ENCODE data around the gene LMNTD2. TPM values are rescaled to one million over a fixed set of nuclear protein-coding genes. Genes with fewer than 3 reads are reported as not detected.
A peak's percentile ranks its signal among the peaks of the same experiment; 100 is the strongest.

The LMNTD2 gene, protein sequence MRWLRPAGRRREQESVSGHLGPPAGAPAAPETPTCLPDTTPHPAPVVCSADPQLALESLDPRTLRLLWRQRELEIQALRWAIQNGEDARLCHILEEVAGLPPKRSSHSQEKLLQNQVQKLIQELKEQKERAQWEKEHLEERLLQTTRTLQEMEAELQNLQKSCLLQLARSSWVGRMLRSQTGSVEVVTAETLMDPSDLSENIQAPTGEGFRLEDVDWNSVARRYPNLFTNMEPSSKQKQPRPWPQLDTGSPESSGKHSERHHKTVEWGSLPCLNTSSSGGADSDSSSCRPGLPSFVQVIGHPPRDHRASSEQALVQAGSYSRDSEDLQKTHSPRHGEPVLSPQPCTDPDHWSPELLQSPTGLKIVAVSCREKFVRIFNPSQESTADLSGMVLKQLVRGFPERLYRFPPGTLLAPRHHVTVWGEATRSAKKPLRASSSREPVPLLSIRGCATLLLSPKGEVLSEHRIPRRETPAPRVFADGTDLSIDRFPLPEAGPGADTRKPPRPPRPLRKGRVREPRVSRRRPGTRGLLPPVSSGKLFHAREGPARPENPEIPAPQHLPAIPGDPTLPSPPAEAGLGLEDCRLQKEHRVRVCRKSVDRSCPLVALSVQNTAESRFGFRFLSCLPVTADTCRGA
- total RNA-seq: 1 to 10 TPM in 3 of 4 donors, under 1 TPM in 1; 0.95 to 5.5 (median 1.7) TPM

DNA sequence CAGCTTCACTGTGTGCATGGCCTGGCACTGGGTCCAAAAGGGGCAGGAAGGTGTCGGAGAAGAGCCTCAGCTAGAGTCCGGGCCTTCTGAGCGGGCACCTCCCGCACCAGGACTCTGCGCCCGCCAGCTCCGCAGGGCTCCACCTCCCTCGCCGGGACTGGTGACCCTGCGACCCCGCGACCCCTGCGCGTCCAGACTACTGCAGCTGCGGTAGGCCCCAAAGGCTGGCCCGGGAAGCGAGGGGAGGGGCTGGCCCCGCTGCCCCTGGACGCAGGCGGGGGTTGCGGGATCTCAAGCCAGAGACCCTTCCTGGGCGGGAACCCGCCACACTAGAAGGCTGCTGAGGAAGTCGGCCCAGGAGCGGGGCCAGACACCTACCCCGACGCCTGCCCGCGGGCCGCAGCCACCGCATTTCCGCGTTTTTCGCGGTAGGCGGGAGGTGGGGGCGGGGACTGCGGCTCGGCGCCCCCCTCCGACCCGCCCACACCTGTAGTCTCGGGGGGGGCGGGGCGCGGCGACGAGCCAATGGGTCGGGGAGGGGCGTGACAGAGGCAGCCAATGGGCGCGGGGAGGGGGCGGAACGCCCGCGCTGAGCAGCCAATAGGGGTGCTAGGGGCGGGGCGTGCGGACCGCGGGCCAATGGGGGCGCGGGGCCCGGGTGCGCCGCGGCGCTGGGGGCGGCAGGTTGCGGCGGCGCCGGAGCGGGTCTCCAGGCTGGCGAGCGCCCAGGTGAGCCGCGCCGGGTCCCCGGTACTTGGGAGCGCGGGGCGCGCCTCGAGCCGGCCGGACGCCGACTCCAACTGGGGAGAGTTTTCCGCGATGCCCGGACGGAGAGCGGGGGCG is at the start of gene LMNTD2, which contains the start of gene RASSF7:
Gene LMNTD2 (minus strand): TSS at position 434 of the 843 bp plus-strand sequence. CDS start 22 bp downstream, at position 412.
Gene RASSF7 (plus strand): TSS at position 666 of the 843 bp plus-strand sequence. CDS start 799 bp downstream, outside the sequence.
- DNase-seq (ENCODE audit: low spot score): peak; percentile 88
- TF ChIP-seq, protein P1, sequence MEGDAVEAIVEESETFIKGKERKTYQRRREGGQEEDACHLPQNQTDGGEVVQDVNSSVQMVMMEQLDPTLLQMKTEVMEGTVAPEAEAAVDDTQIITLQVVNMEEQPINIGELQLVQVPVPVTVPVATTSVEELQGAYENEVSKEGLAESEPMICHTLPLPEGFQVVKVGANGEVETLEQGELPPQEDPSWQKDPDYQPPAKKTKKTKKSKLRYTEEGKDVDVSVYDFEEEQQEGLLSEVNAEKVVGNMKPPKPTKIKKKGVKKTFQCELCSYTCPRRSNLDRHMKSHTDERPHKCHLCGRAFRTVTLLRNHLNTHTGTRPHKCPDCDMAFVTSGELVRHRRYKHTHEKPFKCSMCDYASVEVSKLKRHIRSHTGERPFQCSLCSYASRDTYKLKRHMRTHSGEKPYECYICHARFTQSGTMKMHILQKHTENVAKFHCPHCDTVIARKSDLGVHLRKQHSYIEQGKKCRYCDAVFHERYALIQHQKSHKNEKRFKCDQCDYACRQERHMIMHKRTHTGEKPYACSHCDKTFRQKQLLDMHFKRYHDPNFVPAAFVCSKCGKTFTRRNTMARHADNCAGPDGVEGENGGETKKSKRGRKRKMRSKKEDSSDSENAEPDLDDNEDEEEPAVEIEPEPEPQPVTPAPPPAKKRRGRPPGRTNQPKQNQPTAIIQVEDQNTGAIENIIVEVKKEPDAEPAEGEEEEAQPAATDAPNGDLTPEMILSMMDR (IDR thresholded peaks at IDR 0.05): no peak
- peak; percentile 86 for ATAC-seq (ENCODE audit: low FRiP score)

DNA sequence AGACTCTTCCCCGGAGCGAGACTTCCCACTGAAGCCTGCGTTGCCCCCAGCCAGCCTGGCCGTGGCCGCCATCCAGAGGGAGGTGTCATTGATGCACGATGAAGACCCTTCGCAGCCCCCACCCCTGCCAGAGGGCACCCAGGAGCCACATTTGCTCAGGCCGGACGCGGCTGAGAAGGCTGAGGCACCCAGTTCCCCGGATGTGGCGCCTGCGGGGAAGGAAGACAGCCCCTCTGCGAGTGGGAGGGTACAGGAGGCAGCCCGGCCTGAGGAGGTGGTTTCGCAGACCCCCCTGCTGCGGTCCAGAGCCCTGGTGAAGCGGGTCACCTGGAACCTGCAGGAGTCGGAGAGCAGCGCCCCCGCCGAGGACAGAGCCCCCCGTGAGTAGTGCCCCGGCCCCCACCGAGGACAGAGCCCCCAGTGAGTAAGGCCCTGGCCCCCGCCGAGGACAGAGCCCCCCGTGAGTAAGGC is 48.8 kb upstream of the LMNTD2 start:
- TF ChIP-seq, protein P1 (IDR thresholded peaks at IDR 0.05): no peak
- DNase-seq (ENCODE audit: low spot score): no peak
- no peak for ATAC-seq (ENCODE audit: low FRiP score)

DNA sequence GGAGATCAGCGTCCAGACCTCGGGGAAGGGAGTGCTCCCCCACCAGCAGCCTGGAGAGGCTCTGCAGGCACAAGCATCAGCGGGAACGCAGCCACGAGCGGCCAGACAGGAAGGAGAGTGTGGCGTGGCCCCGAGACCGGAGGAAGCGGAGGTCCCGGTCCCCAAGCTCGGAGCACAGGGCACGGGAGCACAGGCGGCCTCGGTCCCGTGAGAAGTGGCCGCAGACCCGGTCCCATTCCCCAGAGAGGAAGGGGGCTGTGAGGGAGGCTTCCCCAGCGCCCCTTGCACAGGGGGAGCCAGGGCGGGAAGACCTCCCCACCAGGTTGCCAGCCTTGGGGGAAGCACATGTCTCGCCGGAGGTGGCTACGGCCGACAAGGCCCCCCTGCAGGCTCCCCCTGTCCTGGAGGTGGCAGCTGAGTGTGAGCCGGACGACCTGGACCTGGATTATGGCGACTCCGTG is 48.3 kb upstream of the LMNTD2 start:
- DNase-seq (ENCODE audit: low spot score) (no peak), ATAC-seq (ENCODE audit: low FRiP score) (no peak)
- TF ChIP-seq, protein P1 (IDR thresholded peaks at IDR 0.05): no peak

DNA sequence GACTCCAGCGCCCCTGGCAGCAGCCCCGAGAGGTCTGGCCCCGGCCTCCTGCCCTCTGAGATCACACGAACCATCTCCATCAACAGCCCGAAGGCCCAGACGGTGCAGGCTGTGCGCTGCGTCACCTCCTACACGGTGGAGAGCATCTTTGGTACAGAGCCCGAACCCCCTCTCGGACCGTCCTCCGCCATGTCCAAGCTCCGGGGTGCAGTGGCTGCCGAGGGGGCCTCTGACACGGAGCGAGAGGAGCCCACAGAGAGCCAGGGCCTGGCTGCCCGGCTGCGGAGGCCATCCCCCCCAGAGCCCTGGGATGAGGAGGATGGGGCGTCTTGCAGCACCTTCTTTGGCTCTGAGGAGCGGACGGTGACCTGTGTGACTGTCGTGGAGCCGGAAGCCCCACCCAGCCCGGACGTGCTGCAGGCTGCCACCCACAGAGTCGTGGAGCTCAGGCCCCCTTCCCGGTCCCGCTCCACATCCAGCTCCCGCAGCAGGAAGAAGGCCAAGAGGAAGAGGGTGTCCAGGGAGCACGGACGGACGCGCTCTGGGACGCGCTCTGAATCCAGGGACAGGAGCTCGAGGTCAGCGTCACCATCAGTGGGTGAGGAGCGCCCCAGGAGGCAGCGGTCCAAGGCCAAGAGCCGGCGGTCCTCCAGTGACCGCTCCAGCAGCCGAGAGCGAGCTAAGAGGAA is 47.6 kb upstream of the LMNTD2 start:
- DNase-seq (ENCODE audit: low spot score): no peak
- TF ChIP-seq, protein P1 (IDR thresholded peaks at IDR 0.05): no peak
- ATAC-seq (ENCODE audit: low FRiP score): no peak

DNA sequence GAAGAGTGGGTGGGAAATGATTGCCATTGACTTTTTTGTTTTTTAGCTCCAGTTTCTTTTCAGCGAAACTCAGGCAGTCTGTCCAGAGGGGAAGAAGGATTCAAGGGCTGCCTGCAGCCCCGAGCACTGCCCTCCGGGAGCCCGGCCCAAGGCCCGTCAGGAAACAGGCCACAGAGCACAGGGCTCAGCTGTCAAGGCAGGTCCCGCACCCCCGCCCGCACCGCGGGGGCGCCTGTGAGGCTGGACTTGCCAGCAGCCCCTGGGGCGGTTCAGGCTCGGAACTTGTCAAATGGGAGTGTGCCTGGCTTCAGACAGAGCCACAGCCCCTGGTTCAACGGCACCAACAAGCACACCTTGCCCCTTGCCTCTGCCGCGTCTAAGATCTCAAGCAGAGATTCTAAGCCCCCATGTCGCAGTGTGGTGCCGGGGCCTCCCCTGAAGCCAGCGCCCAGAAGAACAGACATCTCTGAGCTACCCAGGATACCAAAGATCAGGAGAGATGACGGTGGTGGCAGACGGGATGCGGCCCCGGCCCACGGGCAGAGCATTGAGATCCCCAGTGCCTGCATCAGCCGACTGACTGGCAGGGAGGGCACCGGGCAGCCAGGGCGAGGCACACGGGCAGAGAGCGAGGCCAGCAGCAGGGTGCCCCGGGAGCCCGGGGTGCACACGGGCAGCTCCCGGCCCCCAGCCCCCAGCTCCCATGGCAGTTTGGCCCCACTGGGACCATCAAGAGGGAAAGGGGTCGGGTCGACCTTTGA is 46.7 kb upstream of the LMNTD2 start:
- ATAC-seq (ENCODE audit: low FRiP score) (no peak), DNase-seq (ENCODE audit: low spot score) (no peak)
- TF ChIP-seq, protein P1 (IDR thresholded peaks at IDR 0.05): no peak
